HG02588 (cell line): ENCODE measurements around the gene WDFY2.

Experiments
- ATAC-seq: cut with Tn5 transposase; IDR thresholded peaks from one replicate; pipeline ENCODE4 v1.9.1; 2021; ENCODE audit warnings: mild to moderate bottlenecking, moderate library complexity; ENCODE audit not compliant: unreplicated experiment

WDFY2 gene

GRCh38 chr13:51599444-51600176, 15.3 kb downstream of the WDFY2 start:
- ATAC-seq: no peak

- no peak for ATAC-seq
Observed at GRCh38 chr13:51600703-51601102, 16.4 kb downstream of the WDFY2 start.

- ATAC-seq: no peak
Observed at GRCh38 chr13:51601601-51602565, 17.6 kb downstream of the WDFY2 start.

GRCh38 chr13:51603716-51604115, 19.5 kb downstream of the WDFY2 start:
- ATAC-seq: no peak

- no peak for ATAC-seq
Observed at GRCh38 chr13:51605698-51606097, 21.4 kb downstream of the WDFY2 start.

- ATAC-seq: no peak
Observed at GRCh38 chr13:51607165-51607564, 22.9 kb downstream of the WDFY2 start.

- ATAC-seq: no peak
Observed at GRCh38 chr13:51608857-51609406, 24.7 kb downstream of the WDFY2 start.

- no peak for ATAC-seq
Observed at GRCh38 chr13:51612867-51613266, 28.6 kb downstream of the WDFY2 start.

GRCh38 chr13:51613535-51613934, 29.3 kb downstream of the WDFY2 start:
- no peak for ATAC-seq

GRCh38 chr13:51614350-51614786, 30.1 kb downstream of the WDFY2 start:
- peak; percentile 87 for ATAC-seq

- ATAC-seq: no peak
Observed at GRCh38 chr13:51618626-51619025, 34.4 kb downstream of the WDFY2 start.

GRCh38 chr13:51619614-51620013, 35.4 kb downstream of the WDFY2 start:
- ATAC-seq: no peak

- ATAC-seq: no peak
Observed at GRCh38 chr13:51620165-51620983, 36.1 kb downstream of the WDFY2 start.

GRCh38 chr13:51621602-51622001, 37.3 kb downstream of the WDFY2 start:
- no peak for ATAC-seq

GRCh38 chr13:51623473-51623872, 39.2 kb downstream of the WDFY2 start:
- ATAC-seq: no peak

- ATAC-seq: no peak
Observed at GRCh38 chr13:51624207-51624606, 39.9 kb downstream of the WDFY2 start.

- ATAC-seq: no peak
Observed at GRCh38 chr13:51624695-51625345, 40.6 kb downstream of the WDFY2 start.

GRCh38 chr13:51625555-51626345, 41.5 kb downstream of the WDFY2 start:
- ATAC-seq: no peak

GRCh38 chr13:51626749-51627148, 42.5 kb downstream of the WDFY2 start:
- no peak for ATAC-seq
